ENCODE measurements around the gene ARG1. TPM values are rescaled to one million over a fixed set of nuclear protein-coding genes. Genes with fewer than 3 reads are reported as not detected.

Gene ARG1
- total RNA-seq, 2 donors from 2014 or later: 0.28 TPM; not detected in 1

Other genes with a start within 250 kb of the ARG1 start
- gene MED23, start 55.0 kb downstream of the ARG1 start, total RNA-seq: 10 to 100 TPM; 26.5 to 29.5 TPM
- gene ENPP3, start 64.1 kb downstream of the ARG1 start, total RNA-seq: 10 to 100 TPM; 16.6 to 21.2 TPM
- gene OR2A4, start 128.2 kb downstream of the ARG1 start, total RNA-seq: under 1 TPM in 1 of 2 donors, not detected in 1; 0.31 TPM
- gene CTAGE9, start 137.8 kb downstream of the ARG1 start, total RNA-seq: not detected
- 10 to 100 TPM; 15.8 to 19.9 TPM for gene ENPP1, start 234.8 kb downstream of the ARG1 start, total RNA-seq